GM12878 (cell line): ENCODE results near the gene MUSTN1. TPM values are rescaled to one million over a fixed set of nuclear protein-coding genes. Genes with fewer than 3 reads are reported as not detected.

Experiments
- ATAC-seq: fragments of 200-7000 bp; cut with Tn5 transposase; 3 replicates; pipeline ENCODE4 v1.9.1; 2020; ENCODE audit warnings: mild to moderate bottlenecking, moderate library complexity
- BruUV-seq: library from RNA; stranded (reverse); fragments of 400-500 nt; replicated peaks from 2 replicates; lab custom pipeline; 2021; lab: Mats Ljungman, UMichigan
- CTCF ChIA-PET: fragments of 300-600 bp; sonication (Branson Sonifier 250); formaldehyde crosslinking; extraction: SDS; loops from one replicate; lab custom pipeline; 2021; ENCODE audit warnings: inconsistent platforms; lab: Yijun Ruan, JAX
- POLR2A ChIA-PET: fragments of 350-600 bp; formaldehyde crosslinking; extraction: SDS; loops from one replicate; lab custom pipeline; 2021; ENCODE audit warnings: inconsistent platforms; lab: Charles Lee
- RAD21 ChIA-PET: fragments of 300-600 bp; sonication (Branson Sonifier 250); formaldehyde crosslinking; loops from one replicate; lab custom pipeline; 2023; ENCODE audit warnings: antibody characterized with exemption; ENCODE audit not compliant: unreplicated experiment; lab: Charles Lee
- SMC1A ChIA-PET: fragments of 300-600 bp; sonication (Branson Sonifier 250); formaldehyde crosslinking; loops from one replicate; lab custom pipeline; 2023; ENCODE audit not compliant: unreplicated experiment, uncharacterized antibody; lab: Charles Lee
- DNase-seq: peaks from one replicate; pipeline ENCODE4 v3.0.0-alpha.2; 2011; ENCODE audit warnings: low read depth, low spot score
- FAIRE-seq: peaks from 3 replicates; lab custom pipeline; 2011; peaks lifted over from hg19 to GRCh38; lab: Jason Lieb, UNC
- H2AFZ ChIP-seq: 2 replicates; pipeline ENCODE4 v1.6.0; 2011; ENCODE audit warnings: low read depth, low read length, control low read depth; ENCODE audit not compliant: control insufficient read depth
- H3K27ac ChIP-seq: 2 replicates; pipeline ENCODE4 v1.5.1; 2011; ENCODE audit warnings: control low read depth; ENCODE audit not compliant: control insufficient read depth, insufficient read depth
- H3K27me3 ChIP-seq, 2 experiments: replicated peaks in 1 of 2; 2 replicates each; pipeline versions ENCODE4 v1.6.0 to v1.6.1; 2011; ENCODE audit warnings: low read length in 1 of 2; ENCODE audit not compliant: control insufficient read depth in 2 of 2, insufficient read depth in 2 of 2
- H3K36me3 ChIP-seq, 2 experiments: 2 replicates each; pipeline ENCODE4 v1.5.1; 2011; ENCODE audit warnings: low read length in 1 of 2; ENCODE audit not compliant: control insufficient read depth in 2 of 2, insufficient read depth in 2 of 2
- H3K4me1 ChIP-seq: 2 replicates; pipeline ENCODE4 v1.6.1; 2011; ENCODE audit warnings: mild to moderate bottlenecking, low read length, moderate library complexity, mixed read lengths; ENCODE audit not compliant: control insufficient read depth, insufficient read depth
- H3K4me2 ChIP-seq: 2 replicates; pipeline ENCODE4 v1.6.0; 2011; ENCODE audit warnings: control low read depth; ENCODE audit not compliant: control insufficient read depth, insufficient read depth
- H3K4me3 ChIP-seq: fragments of 200-600 bp; sonication (generic); 2 replicates; pipeline ENCODE4 v1.5.1; 2016
- H3K79me2 ChIP-seq: 2 replicates; pipeline ENCODE4 v1.6.0; 2011; ENCODE audit warnings: low read length; ENCODE audit not compliant: control insufficient read depth, insufficient read depth
- H3K9ac ChIP-seq: 2 replicates; pipeline ENCODE4 v1.8.0; 2011; ENCODE audit warnings: low read length, control low read depth, mixed read lengths; ENCODE audit not compliant: control insufficient read depth, insufficient read depth
- H3K9me3 ChIP-seq: replicated peaks from 3 replicates; pipeline ENCODE4 v1.5.1; 2011; ENCODE audit warnings: mild to moderate bottlenecking, low read length; ENCODE audit not compliant: control insufficient read depth, insufficient read depth
- H4K20me1 ChIP-seq: 2 replicates; pipeline ENCODE4 v1.6.0; 2011; ENCODE audit not compliant: control insufficient read depth, insufficient read depth
- ASH2L ChIP-seq: fragments of 300-600, 200-600 bp; sonication (generic); IDR thresholded peaks from 2 replicates; pipeline ENCODE4 v1.6.1; 2017; ENCODE audit warnings: low read depth, mild to moderate bottlenecking, borderline replicate concordance
- CBX3 ChIP-seq: fragments of 200-600 bp; sonication (generic); IDR thresholded peaks from 2 replicates; pipeline ENCODE4 v1.6.1; 2016; ENCODE audit warnings: low read depth, borderline replicate concordance
- EZH2 ChIP-seq: IDR thresholded peaks from 2 replicates; pipeline ENCODE4 v1.6.1; 2012; ENCODE audit warnings: low read depth, mild to moderate bottlenecking, control low read depth, inconsistent platforms, low read length, borderline replicate concordance; ENCODE audit not compliant: control insufficient read depth
- FOS ChIP-seq: IDR thresholded peaks from 3 replicates; pipeline ENCODE4 v1.6.1; 2011; ENCODE audit warnings: borderline replicate concordance; ENCODE audit not compliant: insufficient read length; ENCODE audit errors: extremely low read depth
- HDAC2 ChIP-seq: fragments of 200-600 bp; sonication (generic); IDR thresholded peaks from 2 replicates; pipeline ENCODE4 v1.6.1; 2017
- HDAC6 ChIP-seq: fragments of 200-600 bp; sonication (generic); IDR thresholded peaks from one replicate; pipeline ENCODE4 v1.8.0; 2017; ENCODE audit warnings: antibody characterized with exemption; ENCODE audit not compliant: unreplicated experiment
- HDGF ChIP-seq: fragments of 450-650 bp; IDR thresholded peaks from 2 replicates; pipeline ENCODE4 v1.6.1; 2016; ENCODE audit warnings: antibody characterized with exemption
- HSF1 ChIP-seq: fragments of 150-350 bp; IDR thresholded peaks from 2 replicates; pipeline ENCODE4 v1.6.1; 2014; ENCODE audit warnings: mild to moderate bottlenecking, low read depth, low read length
- IRF5 ChIP-seq: fragments of 450-650 bp; IDR thresholded peaks from 2 replicates; pipeline ENCODE4 v1.6.1; 2017; ENCODE audit warnings: borderline replicate concordance
- MEF2A ChIP-seq: IDR thresholded peaks from 2 replicates; pipeline ENCODE4 v1.6.1; 2011; ENCODE audit warnings: low read depth, mild to moderate bottlenecking, low read length, moderate library complexity; ENCODE audit not compliant: insufficient read depth
- NFYB ChIP-seq: IDR thresholded peaks from 2 replicates; pipeline ENCODE4 v1.6.1; 2011; ENCODE audit warnings: low read depth, mild to moderate bottlenecking, low read length, improper control_type of control experiment, moderate library complexity; ENCODE audit not compliant: insufficient read depth
- RBBP5 ChIP-seq: fragments of 200-600 bp; sonication (generic); conservative IDR thresholded peaks from 2 replicates; pipeline ENCODE4 v1.6.1; 2016
- RELB ChIP-seq: fragments of 450-650 bp; IDR thresholded peaks from 2 replicates; pipeline ENCODE4 v1.6.1; 2017; ENCODE audit warnings: low read depth, mild to moderate bottlenecking, moderate library complexity
- SMAD1 ChIP-seq: fragments of 450-650 bp; IDR thresholded peaks from 2 replicates; pipeline ENCODE4 v1.6.1; 2018; ENCODE audit warnings: mild to moderate bottlenecking, low read depth; ENCODE audit not compliant: partially characterized antibody
- STAT3 ChIP-seq: IDR thresholded peaks from 2 replicates; pipeline ENCODE4 v1.6.1; 2011; ENCODE audit warnings: low read depth, low read length, improper control_type of control experiment
- USF1 ChIP-seq: IDR thresholded peaks from 2 replicates; pipeline ENCODE4 v1.6.1; 2011; ENCODE audit warnings: borderline replicate concordance, low read depth, mild to moderate bottlenecking, moderate library complexity, mixed read lengths, low read length; ENCODE audit not compliant: insufficient read depth; ENCODE audit errors: extremely low read length
- ZBTB33 ChIP-seq: fragments of 450-650 bp; IDR thresholded peaks from 2 replicates; pipeline ENCODE4 v1.6.1; 2017; ENCODE audit warnings: mild to moderate bottlenecking
- ZNF217 ChIP-seq: fragments of 450-650 bp; IDR thresholded peaks from 2 replicates; pipeline ENCODE4 v1.6.1; 2017; ENCODE audit warnings: antibody characterized with exemption, mild to moderate bottlenecking
- WGBS: methylation state at CpG from one replicate; pipeline ENCODE4 v1.1.6; 2016; ENCODE audit warnings: low lambda C conversion rate; ENCODE audit not compliant: insufficient replicate concordance, insufficient coverage; ENCODE audit errors: missing lambda C conversion rate; 5-methylcytosine and 5-hydroxymethylcytosine counted together
- in situ Hi-C: fragments of 300-500 bp; cut with MboI; formaldehyde crosslinking; loops from 9 replicates; pipeline ENCODE4 v1.14.3; 2018; ENCODE audit warnings: mixed read lengths
- intact Hi-C: fragments of 100-400 bp; cut with micrococcal nuclease; formaldehyde crosslinking; loops from one replicate; pipeline ENCODE4 v1.14.2; 2022; ENCODE audit not compliant: unreplicated experiment
- polyA plus RNA-seq, 11 experiments: library from polyadenylated mRNA; depleted of rRNA in 4 of 11; unstranded in 6 of 11; stranded (reverse) in 5 of 11; fragments of >200 nt; fragmentation: Nextera tagmentation in 4 of 11; fragmentation: Illumina TruSeq in 1 of 11; extraction: Ambion mirVana in 4 of 11; extraction: Trizol in 1 of 11; gene quantifications; 1 replicate in 1 of 11; 2 replicates in 10 of 11; pipeline versions ENCODE4 v1.2.1 to v1.2.3, GENCODE V29; 2011 to 2016; ENCODE audit warnings: inconsistent platforms in 2 of 11, missing spikeins in 2 of 11, low read depth in 1 of 11
- total RNA-seq, 4 experiments: library from RNA; depleted of rRNA in 3 of 4; stranded (reverse); fragments of >200 nt in 3 of 4; fragmentation: Illumina TruSeq in 1 of 4; extraction: Trizol in 1 of 4; gene quantifications; 2 replicates each; pipeline versions ENCODE4 v1.2.1 to v1.2.3, GENCODE V29; 2013 to 2021

The MUSTN1 gene
- total and polyA plus RNA-seq, 10 of the 15 experiments (the other 5 are each of a cell fraction or from before 2014, with no cell fraction given): 0.35 to 4.5 (median 1.2) TPM; not detected in 2

- Histone ChIP-seq H3K9me3 (no peaks in the 10 kb centered on the region), H4K20me1 (no peaks in the 10 kb centered on the region), H2AFZ (no peak overlapping the region), H3K27ac (no peak overlapping the region), H3K79me2 (no peaks in the 10 kb centered on the region), H3K4me3 (no peak overlapping the region), H3K9ac (no peak overlapping the region), H3K4me2 (no peak overlapping the region), H3K36me3 (no peaks in the 10 kb centered on the region), H3K4me1 (no peaks in the 10 kb centered on the region), H3K27me3 (no peaks in the 10 kb centered on the region)
- ChIA-PET POLR2A (no interaction called here), CTCF (interaction anchor here (1.4 to 2.6 kb wide), 7 partner anchors 10 to 161 kb away, joined by 3 to 25 read pairs (median 6); no protein-coding TSS in a partner anchor), SMC1A (interaction anchor here (0.6 to 1.5 kb wide), 4 partner anchors 83 to 664 kb away, joined by 3 read pairs; no protein-coding TSS in a partner anchor), RAD21 (interaction anchor here (2.2 kb wide), 1 partner anchor 80 kb away, joined by 8 read pairs; no protein-coding TSS in a partner anchor)
- FAIRE-seq (no peak), ATAC-seq (no peak), DNase-seq (no peak)
- intact Hi-C loops (no loop called here), in situ Hi-C loops (no loop called here)
- BruUV-seq: no TSS peak
- WGBS: 76% methylated on average over 5 of the region's 5 CpGs
- TF ChIP-seq ASH2L (no peak), HDAC2 (no peak), ZBTB33 (no peak), RBBP5 (no peak), IRF5 (no peak), STAT3 (no peak), EZH2 (no peak), RELB (no peak), USF1 (no peak), HSF1 (no peak), MEF2A (no peak), CBX3 (no peak), SMAD1 (no peak), NFYB (no peak), FOS (no peak), HDAC6 (no peak), HDGF (no peak), ZNF217 (no peak)
Measured at GRCh38 chr3:52822363-52822762, 12.5 kb downstream of the MUSTN1 start.
